GM18526 (cell line): ENCODE results near the gene THSD7A.

Experiments
- POLR2A ChIP-seq: IDR thresholded peaks from 3 replicates; pipeline ENCODE4 v1.6.1; 2011; ENCODE audit not compliant: insufficient read length; ENCODE audit errors: extremely low read depth

Gene THSD7A

DNA sequence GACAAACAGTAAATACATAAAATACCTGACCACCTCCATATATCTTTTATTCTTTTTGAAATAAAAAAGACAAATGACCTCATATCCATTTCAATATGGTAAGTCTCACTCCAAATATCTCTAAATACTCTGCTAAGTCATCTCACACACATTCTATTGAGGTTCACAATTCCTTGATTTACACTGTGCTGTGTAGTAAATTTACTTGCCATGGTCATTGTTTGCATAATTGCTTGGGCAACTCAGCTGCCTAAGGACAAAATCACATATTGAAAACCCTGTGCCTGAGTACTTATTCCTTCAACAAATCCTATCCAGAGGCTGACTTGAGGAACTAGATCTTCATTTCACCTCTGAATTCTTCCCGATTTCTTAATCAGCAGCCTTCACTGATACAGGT lies 176.4 kb downstream of the THSD7A start:
- TF ChIP-seq POLR2A, result no peak

DNA sequence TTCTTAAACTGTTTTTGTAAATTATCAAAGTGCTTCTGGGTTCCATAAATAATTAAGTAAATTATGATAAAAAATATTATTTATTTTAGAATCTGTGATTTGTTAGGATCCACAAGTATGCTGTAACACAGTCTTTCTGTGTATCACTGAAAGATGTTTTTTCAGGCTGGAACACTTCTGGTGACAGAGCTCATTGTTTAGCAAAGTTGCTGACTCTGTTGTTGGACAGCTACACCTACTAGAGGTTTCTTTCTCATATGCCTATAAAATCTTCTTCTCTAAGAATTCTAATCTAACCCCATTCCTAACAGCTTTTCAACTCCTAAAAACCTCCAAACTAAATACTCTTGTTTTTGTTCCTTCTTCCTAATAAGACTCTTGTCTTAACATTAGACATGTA lies 176.8 kb downstream of the THSD7A start:
- no peak for TF ChIP-seq POLR2A

DNA sequence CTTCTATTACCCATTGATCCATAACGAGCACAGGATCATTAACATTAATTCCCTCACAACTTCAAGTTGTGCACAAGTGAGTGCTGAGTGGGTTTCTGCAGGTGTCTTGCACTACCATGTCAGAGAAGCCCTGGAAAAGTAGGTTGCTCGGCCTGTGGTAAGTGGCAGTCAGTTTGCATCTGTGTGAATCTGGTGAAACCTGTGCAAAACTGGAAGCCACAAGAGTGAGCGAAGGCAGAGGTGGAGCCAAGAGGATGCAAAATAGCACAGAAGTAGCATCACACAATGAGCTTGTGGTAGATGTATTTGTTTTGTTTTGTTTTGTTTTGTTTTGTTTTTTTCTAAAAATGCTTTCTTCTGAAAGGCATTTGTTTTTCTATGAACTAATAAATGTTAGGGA lies 181.5 kb downstream of the THSD7A start:
- TF ChIP-seq POLR2A, result no peak

GRCh38 chr7:11650030-11650429 lies 182.0 kb downstream of the THSD7A start:
- no peak for TF ChIP-seq POLR2A

DNA sequence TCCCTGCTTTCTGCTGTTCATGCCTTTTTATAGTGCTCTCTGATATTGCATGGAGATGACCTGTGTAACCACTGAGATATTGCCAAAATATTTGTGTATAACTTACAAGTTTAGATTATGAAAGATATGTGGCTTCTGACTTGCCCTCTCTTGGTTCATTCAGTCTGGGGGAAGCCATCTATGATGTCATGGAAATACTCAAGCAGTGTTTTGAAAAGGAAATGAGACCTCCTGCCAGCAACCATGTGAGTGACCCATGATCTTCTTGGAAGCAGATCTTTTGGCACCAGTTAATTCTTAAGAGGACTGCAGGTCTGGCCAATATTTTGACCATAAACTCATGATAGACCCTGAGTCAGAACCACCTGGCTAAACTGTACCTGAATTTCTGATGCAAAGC lies 183.0 kb downstream of the THSD7A start:
- TF ChIP-seq POLR2A, result no peak

DNA sequence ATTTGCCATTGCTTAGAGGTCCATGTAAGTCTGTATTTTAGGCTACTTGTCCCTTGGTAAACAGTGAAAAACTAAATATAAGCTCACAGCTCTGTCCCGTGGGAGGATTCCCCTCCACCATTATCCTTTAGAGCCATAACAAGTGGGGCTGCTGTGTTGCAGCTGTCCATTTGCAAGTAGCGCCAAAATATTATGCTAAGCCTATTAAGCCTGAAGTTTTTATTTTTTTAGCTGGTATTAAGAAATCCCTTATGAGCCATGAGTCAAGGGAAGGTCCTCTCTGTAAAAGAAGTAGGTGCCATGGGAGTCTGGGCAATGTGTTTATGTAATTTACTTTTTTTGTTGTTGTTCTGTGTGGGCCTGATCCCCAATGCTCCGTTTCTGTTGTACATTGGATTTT lies 183.9 kb downstream of the THSD7A start:
- no peak for TF ChIP-seq POLR2A

DNA sequence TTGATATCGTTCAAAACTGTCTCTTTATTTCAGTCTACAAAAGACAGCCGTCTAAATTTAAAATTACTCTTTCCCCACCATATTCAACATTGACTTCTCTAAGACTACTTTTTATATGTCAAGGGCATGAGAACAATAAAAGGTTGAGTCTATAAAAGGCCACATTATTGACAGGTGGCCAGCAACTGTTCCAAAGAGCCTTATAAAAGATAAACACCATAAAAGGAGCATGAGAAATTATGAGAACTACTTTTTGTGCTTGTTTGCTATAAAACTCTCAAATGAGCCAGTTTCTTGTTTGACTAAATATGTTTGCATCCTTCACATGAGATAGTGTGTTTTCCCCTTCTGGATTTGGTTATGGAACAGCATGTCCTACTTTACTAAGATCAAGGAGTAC lies 189.2 kb downstream of the THSD7A start:
- no peak for TF ChIP-seq POLR2A

GRCh38 chr7:11642276-11642675 lies 189.7 kb downstream of the THSD7A start:
- TF ChIP-seq POLR2A, result no peak

- no peak for TF ChIP-seq POLR2A
These were observed 193.8 kb downstream of the THSD7A start for GRCh38 chr7:11638011-11638774.

DNA sequence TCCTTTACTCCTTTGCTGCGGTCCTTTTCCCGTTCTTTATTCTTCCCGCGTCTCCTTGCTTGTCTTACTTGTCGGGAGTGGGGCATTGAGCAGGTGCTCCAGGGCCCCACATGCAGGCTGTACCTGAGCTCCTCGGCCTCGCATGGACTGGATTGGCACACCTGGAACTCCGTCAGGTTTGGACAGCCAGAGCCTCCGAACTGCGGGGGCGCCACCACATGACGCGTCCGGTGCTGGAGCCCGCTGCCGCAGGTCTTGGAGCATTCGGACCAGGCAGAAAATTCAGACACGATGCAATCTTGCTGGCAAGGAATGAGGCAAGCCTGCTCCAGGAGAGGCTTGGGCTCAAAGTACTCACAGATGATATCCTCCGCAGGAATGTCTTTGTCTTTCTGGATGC lies 195.7 kb downstream of the THSD7A start:
- TF ChIP-seq POLR2A, result no peak

GRCh38 chr7:11633310-11633709 lies 198.7 kb downstream of the THSD7A start:
- TF ChIP-seq POLR2A, result no peak

DNA sequence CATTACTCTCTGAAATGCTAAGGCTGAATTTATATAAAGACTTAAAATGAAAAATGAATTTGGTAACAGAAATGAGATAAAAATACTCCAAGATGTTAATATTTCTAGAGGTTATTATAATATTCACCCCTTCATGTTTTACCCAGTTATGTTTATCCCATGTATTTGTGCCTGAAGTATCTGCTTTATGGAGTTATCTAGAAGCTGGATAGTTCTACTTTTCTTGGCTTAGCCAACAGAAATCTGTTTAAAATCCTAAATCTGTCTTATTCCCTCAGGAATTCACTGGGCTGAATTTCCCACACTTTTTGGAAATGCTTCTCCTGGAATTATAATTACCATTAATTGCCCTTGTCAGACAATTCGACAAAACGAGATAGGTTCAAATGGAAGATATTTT lies 201.6 kb downstream of the THSD7A start:
- TF ChIP-seq POLR2A, result no peak

DNA sequence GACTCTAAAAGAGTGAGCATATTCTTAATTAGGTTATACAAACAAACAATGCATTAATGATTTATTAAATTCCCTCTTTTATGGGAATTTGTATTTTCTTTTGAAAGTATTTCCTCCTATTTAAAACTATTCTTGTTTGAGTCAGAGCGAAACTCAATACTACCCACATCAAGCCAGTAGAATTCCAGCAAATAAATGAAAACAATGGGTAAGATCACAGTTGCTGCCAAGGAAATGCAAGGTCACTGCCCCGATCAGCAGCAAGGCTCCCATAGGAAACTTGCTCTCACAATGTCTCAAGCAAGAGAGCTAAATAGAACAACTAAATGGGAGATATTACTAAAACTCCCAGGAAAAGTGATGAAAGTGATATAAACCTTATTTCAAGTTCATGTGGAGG lies 206.3 kb downstream of the THSD7A start:
- no peak for TF ChIP-seq POLR2A

DNA sequence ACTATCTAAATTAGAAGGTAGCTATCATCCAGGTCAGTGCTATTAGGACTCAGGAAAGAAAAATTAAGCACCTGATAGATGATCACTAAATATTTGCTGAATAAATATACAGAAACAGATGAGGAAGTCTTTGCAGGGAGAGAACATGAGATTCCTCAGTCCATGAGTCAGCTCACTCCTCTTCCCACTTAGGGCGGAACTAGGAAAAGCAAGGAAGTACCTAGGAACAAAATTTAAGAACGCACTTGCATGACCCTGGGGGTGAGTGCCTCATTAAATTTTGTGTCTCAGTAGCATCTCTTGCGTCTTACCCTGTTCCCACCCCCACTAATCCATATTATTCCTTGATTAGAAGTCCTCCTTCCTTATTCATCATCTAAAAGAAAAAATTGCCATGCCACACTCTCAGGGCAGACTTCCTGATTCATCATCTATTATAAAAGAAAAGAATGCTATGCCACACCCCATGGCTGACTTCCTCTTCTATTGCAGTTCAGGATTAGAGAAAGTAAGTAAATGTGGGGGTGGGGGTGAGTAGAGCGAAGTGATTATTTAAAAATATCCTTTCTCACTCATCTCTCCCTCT lies 208.8 kb downstream of the THSD7A start:
- no peak for TF ChIP-seq POLR2A

GRCh38 chr7:11620406-11621253 lies 211.4 kb downstream of the THSD7A start:
- TF ChIP-seq POLR2A, result no peak

DNA sequence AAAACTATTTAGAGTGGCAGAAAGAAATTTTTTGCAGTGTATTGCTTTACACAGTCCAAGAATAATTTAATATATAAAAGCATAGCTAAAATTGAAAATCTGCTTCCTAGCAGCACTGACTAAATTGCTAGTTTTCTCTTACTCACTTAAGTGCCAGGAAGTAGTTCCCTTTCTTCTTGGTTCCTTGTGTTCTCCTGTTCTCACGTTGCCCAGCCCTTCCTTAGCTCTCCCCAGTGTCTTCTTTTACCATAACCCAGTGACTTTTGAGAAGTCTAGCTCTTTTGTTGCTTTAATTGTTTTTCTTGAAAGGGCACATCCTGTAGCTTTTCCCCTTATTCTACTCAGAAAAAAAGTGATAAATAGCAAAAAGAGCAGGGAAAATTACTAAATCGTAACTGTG lies 215.5 kb downstream of the THSD7A start:
- no peak for TF ChIP-seq POLR2A

- no peak for TF ChIP-seq POLR2A
These were observed 216.8 kb downstream of the THSD7A start for GRCh38 chr7:11615174-11615573.
